Keratinocyte (primary cell): ENCODE results near the gene CHAC1. TPM values are rescaled to one million over a fixed set of nuclear protein-coding genes. Genes with fewer than 3 reads are reported as not detected.

Experiments used
- DNase-seq: peaks from one replicate; pipeline ENCODE4 v3.0.0-alpha.2; 2011; ENCODE audit warnings: low read depth, missing footprints, low spot score
- FAIRE-seq: peaks from 2 replicates; lab custom pipeline; 2011; peaks lifted over from hg19 to GRCh38; lab: Jason Lieb, UNC
- H2AFZ ChIP-seq: 2 replicates; pipeline ENCODE4 v1.6.0; 2012; ENCODE audit warnings: low read length, control low read depth, inconsistent platforms; ENCODE audit not compliant: control insufficient read depth
- H3K27ac ChIP-seq: 2 replicates; pipeline ENCODE4 v1.5.1; 2011; ENCODE audit warnings: low read length; ENCODE audit not compliant: control insufficient read depth, insufficient read depth
- H3K27me3 ChIP-seq: 3 replicates; pipeline ENCODE4 v1.6.0; 2011; ENCODE audit warnings: low read length; ENCODE audit not compliant: control insufficient read depth, insufficient read depth; ENCODE audit errors: extremely low read depth
- H3K36me3 ChIP-seq, 2 experiments: 2 replicates in 1 of 2; 3 replicates in 1 of 2; pipeline ENCODE4 v1.5.1; 2011; ENCODE audit warnings: low read length in 2 of 2, mild to moderate bottlenecking in 1 of 2; ENCODE audit not compliant: control insufficient read depth in 2 of 2, insufficient read depth in 2 of 2; ENCODE audit errors: extremely low read depth in 1 of 2
- H3K4me1 ChIP-seq: 3 replicates; pipeline ENCODE4 v1.5.1; 2011; ENCODE audit warnings: low read length; ENCODE audit not compliant: control insufficient read depth, insufficient read depth; ENCODE audit errors: extremely low read depth
- H3K4me2 ChIP-seq: 3 replicates; pipeline ENCODE4 v1.6.0; 2011; ENCODE audit warnings: low read depth, low read length; ENCODE audit not compliant: control insufficient read depth, insufficient read depth; ENCODE audit errors: extremely low read depth
- H3K4me3 ChIP-seq, 3 experiments: fragments of 200-600 bp in 1 of 3; sonication (generic) in 1 of 3; 2 replicates in 2 of 3; 3 replicates in 1 of 3; pipeline ENCODE4 v1.5.1; 2011 to 2016; ENCODE audit warnings: low read length in 3 of 3, mild to moderate bottlenecking in 3 of 3, control low read depth in 2 of 3, inconsistent platforms in 1 of 3, low read depth in 1 of 3, mixed read lengths in 1 of 3, mixed run types in 1 of 3, moderate library complexity in 1 of 3; ENCODE audit not compliant: control insufficient read depth in 2 of 3, insufficient read depth in 2 of 3; ENCODE audit errors: extremely low read depth in 1 of 3
- H3K79me2 ChIP-seq: 2 replicates; pipeline ENCODE4 v1.6.0; 2012; ENCODE audit warnings: low read length; ENCODE audit not compliant: control insufficient read depth, insufficient read depth
- H3K9ac ChIP-seq: 3 replicates; pipeline ENCODE4 v1.6.0; 2011; ENCODE audit warnings: low read length; ENCODE audit not compliant: control insufficient read depth, insufficient read depth; ENCODE audit errors: extremely low read depth
- H3K9me1 ChIP-seq: 3 replicates; pipeline ENCODE4 v1.6.0; 2011; ENCODE audit warnings: low read length; ENCODE audit not compliant: control insufficient read depth, insufficient read depth; ENCODE audit errors: extremely low read depth
- H3K9me3 ChIP-seq: 2 replicates; pipeline ENCODE4 v1.5.1; 2012; ENCODE audit warnings: low read depth, low read length; ENCODE audit not compliant: control insufficient read depth
- H4K20me1 ChIP-seq: 3 replicates; pipeline ENCODE4 v1.6.0; 2011; ENCODE audit warnings: low read length; ENCODE audit not compliant: control insufficient read depth, insufficient read depth; ENCODE audit errors: extremely low read depth
- EZH2 ChIP-seq: IDR thresholded peaks from one replicate; pipeline ENCODE4 v1.6.1; 2012; ENCODE audit warnings: inconsistent platforms, mild to moderate bottlenecking, low read length, moderate library complexity
- dilution Hi-C: fragments of 300-500 bp; cut with MboI; formaldehyde crosslinking; loops from one replicate; pipeline ENCODE4 v1.7.0; 2020; ENCODE audit warnings: low sequenced_read_pairs; ENCODE audit not compliant: extremely low pct_ligation_motif_present
- polyA plus RNA-seq, 5 experiments: library from polyadenylated mRNA; depleted of rRNA in 3 of 5; stranded (reverse) in 3 of 5; stranded (forward) in 1 of 5; unstranded in 1 of 5; fragments of >200 nt; gene quantifications; 1 replicate in 1 of 5; 2 replicates in 3 of 5; 3 replicates in 1 of 5; pipeline versions ENCODE4 v1.2.1 to v1.2.3, GENCODE V29; 2011 to 2012; ENCODE audit warnings: missing spikeins in 2 of 5, low read depth in 1 of 5, low replicate concordance in 1 of 5
- TF ChIP-seq, protein P1 (sequence below), 3 experiments: IDR thresholded peaks in 1 of 3; conservative IDR thresholded peaks in 1 of 3; optimal IDR thresholded peaks in 1 of 3; 2 replicates in 2 of 3; 3 replicates in 1 of 3; pipeline versions ENCODE3 to v1.5.1; 2011; ENCODE audit warnings: low read length in 3 of 3, mild to moderate bottlenecking in 3 of 3, moderate library complexity in 2 of 3, control low read depth in 1 of 3, inconsistent platforms in 1 of 3; ENCODE audit not compliant: insufficient read depth in 2 of 3; ENCODE audit errors: extremely low read depth in 1 of 3

CHAC1 gene
- polyA plus RNA-seq, 1 donor (not counting 4 experiments of a cell fraction or from before 2014, with no cell fraction given) = 6.4 TPM

GRCh38 chr15:40921949-40922607, 31.2 kb upstream of the CHAC1 start:
- dilution Hi-C loops = loop anchor here (25.0 kb wide), 1 partner anchor 90 kb away; no protein-coding TSS in a partner anchor
- no peaks in the 10 kb centered on the region for H3K79me2 ChIP-seq
- no peaks in the 10 kb centered on the region for H4K20me1 ChIP-seq
- no peaks in the 10 kb centered on the region for H3K9me3 ChIP-seq
- H3K36me3 ChIP-seq = no peaks in the 10 kb centered on the region
- no peak overlapping the region for H3K4me2 ChIP-seq
- peaks cover 48% of the 10 kb centered on the region for H3K27me3 ChIP-seq
- H3K4me1 ChIP-seq = peaks cover 4% of the 10 kb centered on the region
- H2AFZ ChIP-seq = no peak overlapping the region
- no peak overlapping the region for H3K4me3 ChIP-seq
- no peaks in the 10 kb centered on the region for H3K9me1 ChIP-seq
- H3K9ac ChIP-seq = no peak overlapping the region
- FAIRE-seq = peak; percentile 67
- no peak for TF ChIP-seq EZH2
- TF ChIP-seq, protein P1, sequence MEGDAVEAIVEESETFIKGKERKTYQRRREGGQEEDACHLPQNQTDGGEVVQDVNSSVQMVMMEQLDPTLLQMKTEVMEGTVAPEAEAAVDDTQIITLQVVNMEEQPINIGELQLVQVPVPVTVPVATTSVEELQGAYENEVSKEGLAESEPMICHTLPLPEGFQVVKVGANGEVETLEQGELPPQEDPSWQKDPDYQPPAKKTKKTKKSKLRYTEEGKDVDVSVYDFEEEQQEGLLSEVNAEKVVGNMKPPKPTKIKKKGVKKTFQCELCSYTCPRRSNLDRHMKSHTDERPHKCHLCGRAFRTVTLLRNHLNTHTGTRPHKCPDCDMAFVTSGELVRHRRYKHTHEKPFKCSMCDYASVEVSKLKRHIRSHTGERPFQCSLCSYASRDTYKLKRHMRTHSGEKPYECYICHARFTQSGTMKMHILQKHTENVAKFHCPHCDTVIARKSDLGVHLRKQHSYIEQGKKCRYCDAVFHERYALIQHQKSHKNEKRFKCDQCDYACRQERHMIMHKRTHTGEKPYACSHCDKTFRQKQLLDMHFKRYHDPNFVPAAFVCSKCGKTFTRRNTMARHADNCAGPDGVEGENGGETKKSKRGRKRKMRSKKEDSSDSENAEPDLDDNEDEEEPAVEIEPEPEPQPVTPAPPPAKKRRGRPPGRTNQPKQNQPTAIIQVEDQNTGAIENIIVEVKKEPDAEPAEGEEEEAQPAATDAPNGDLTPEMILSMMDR (optimal IDR thresholded peaks at IDR 0.05 in 1 of 3, IDR thresholded peaks at IDR 0.05 in 1 of 3, conservative IDR thresholded peaks at IDR 0.05 in 1 of 3; ENCODE audit: extremely low read depth in 1 of 3, insufficient read depth in 2 of 3, low read length in 3 of 3) = no peak
- H3K27ac ChIP-seq = no peak overlapping the region
- no peak for DNase-seq

DNA sequence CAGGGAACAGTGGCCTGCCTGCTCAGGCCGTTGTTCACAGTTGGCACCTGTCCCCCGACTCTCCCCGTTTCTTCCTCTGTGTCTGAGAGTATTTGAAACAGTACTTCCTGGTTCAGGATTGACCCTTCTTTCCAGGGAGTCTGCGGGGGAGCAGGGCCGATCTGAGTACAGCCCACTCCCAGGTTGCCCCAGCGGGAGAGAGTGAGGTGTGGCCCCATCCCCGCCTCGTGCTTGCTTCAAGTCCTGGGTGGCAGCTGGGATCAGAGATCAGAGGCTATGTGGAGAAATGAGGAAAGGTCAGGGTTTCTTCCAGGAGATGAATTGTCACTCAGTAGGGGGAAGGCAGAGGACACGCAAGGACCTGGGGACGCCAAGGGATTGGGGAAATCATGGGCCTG, 30.7 kb upstream of the CHAC1 start:
- H3K79me2 ChIP-seq = no peaks in the 10 kb centered on the region
- DNase-seq = no peak
- H3K9me1 ChIP-seq = no peaks in the 10 kb centered on the region
- peaks cover 4% of the 10 kb centered on the region for H3K4me1 ChIP-seq
- dilution Hi-C loops = loop anchor here (25.0 kb wide), 1 partner anchor 90 kb away; no protein-coding TSS in a partner anchor
- H3K9ac ChIP-seq = no peak overlapping the region
- H2AFZ ChIP-seq = no peak overlapping the region
- no peak for FAIRE-seq
- no peaks in the 10 kb centered on the region for H3K36me3 ChIP-seq
- TF ChIP-seq EZH2 = no peak
- TF ChIP-seq, protein P1 (optimal IDR thresholded peaks at IDR 0.05 in 1 of 3, IDR thresholded peaks at IDR 0.05 in 1 of 3, conservative IDR thresholded peaks at IDR 0.05 in 1 of 3; ENCODE audit: extremely low read depth in 1 of 3, insufficient read depth in 2 of 3, low read length in 3 of 3) = no peak
- H3K9me3 ChIP-seq = no peaks in the 10 kb centered on the region
- no peak overlapping the region for H3K27ac ChIP-seq
- H3K27me3 ChIP-seq = peaks cover 49% of the 10 kb centered on the region
- H3K4me3 ChIP-seq = no peak overlapping the region
- no peak overlapping the region for H3K4me2 ChIP-seq
- no peaks in the 10 kb centered on the region for H4K20me1 ChIP-seq
